ENCODE results near the gene SSX1.
"Not testable (repeated sequence)": the region's sequence is repeated elsewhere in the genome, so short reads cannot be mapped to it uniquely, and the experiment has no call there.

SSX1 gene, protein sequence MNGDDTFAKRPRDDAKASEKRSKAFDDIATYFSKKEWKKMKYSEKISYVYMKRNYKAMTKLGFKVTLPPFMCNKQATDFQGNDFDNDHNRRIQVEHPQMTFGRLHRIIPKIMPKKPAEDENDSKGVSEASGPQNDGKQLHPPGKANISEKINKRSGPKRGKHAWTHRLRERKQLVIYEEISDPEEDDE

DNA sequence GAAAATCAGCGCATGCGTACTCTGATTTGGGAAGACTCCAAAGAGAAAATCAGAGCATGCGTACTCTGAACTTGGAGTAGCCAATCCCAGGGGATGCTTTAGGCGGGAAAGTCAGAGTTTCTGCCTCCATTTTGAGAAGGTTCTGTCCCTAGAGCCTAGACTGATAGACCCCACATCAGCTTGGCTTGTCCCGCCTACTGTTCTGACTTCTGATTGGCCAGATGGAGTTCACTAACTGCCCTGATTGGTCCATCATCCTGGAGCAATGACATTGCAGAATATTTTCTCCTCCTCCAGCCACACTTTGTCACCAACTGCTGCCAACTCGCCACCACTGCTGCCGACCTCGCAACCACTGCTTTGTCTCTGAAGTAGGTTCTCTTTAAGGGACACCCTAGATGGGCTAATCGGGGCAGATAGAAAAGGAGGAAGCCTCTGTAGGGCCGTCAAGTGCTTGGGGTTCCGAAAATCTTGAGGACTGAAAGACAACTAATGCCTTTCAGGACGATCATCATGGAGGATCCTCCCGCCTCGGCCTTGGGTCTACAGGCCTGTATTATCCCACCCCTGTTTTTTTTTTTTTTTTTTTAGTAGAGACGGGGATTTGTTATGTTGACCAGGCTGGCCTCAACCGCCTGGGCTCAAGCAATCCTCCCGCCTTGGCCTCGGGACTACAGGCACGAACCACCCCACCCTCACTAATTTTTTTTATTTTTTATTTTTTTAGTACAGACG, at the start of gene SSX1:
SSX1 (plus strand) TSS at position 331 of the 735 bp plus-strand sequence. CDS start 1,850 bp downstream, outside the sequence.
- ATAC-seq: not testable (repeated sequence)

GRCh38 chrX:48214341-48214740, 40.9 kb upstream of the SSX1 start:
- ATAC-seq: not testable (repeated sequence)

GRCh38 chrX:48224196-48224595, 31.0 kb upstream of the SSX1 start:
- not testable (repeated sequence) for ATAC-seq

- not testable (repeated sequence) for ATAC-seq
These were observed 2.2 kb upstream of the SSX1 start for GRCh38 chrX:48252945-48253344.

- not testable (repeated sequence) for ATAC-seq
These were observed 19.2 kb downstream of the SSX1 start for GRCh38 chrX:48274365-48274764.

- ATAC-seq: peak; percentile 35; the same call in 2 of the 3 replicates
- TF ChIP-seq ISL1 (CRISPR knock-in tag; IDR thresholded peaks at IDR 0.05) (no peak), RARB (CRISPR knock-in tag; IDR thresholded peaks at IDR 0.05) (no peak), ZFP3 (CRISPR knock-in tag; IDR thresholded peaks at IDR 0.05) (no peak), ESRRG (CRISPR knock-in tag; IDR thresholded peaks at IDR 0.05) (no peak), ZNF70 (CRISPR knock-in tag; IDR thresholded peaks at IDR 0.05) (no peak), CREB5 (CRISPR knock-in tag; IDR thresholded peaks at IDR 0.05; ENCODE audit: low read depth) (no peak), OSR1 (CRISPR knock-in tag; IDR thresholded peaks at IDR 0.05) (no peak), SNAI2 (CRISPR knock-in tag; IDR thresholded peaks at IDR 0.05) (no peak), CSDC2 (CRISPR knock-in tag; IDR thresholded peaks at IDR 0.05) (no peak), ZNF8 (CRISPR knock-in tag; IDR thresholded peaks at IDR 0.05) (no peak), ZFP30 (CRISPR knock-in tag; IDR thresholded peaks at IDR 0.05) (no peak)
- TF ChIP-seq, protein P1, sequence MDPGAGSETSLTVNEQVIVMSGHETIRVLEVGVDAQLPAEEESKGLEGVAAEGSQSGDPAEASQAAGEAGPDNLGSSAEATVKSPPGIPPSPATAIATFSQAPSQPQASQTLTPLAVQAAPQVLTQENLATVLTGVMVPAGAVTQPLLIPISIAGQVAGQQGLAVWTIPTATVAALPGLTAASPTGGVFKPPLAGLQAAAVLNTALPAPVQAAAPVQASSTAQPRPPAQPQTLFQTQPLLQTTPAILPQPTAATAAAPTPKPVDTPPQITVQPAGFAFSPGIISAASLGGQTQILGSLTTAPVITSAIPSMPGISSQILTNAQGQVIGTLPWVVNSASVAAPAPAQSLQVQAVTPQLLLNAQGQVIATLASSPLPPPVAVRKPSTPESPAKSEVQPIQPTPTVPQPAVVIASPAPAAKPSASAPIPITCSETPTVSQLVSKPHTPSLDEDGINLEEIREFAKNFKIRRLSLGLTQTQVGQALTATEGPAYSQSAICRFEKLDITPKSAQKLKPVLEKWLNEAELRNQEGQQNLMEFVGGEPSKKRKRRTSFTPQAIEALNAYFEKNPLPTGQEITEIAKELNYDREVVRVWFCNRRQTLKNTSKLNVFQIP (CRISPR knock-in tag; IDR thresholded peaks at IDR 0.05; ENCODE audit: borderline replicate concordance, low read depth): no peak
- TF ChIP-seq, protein P2, sequence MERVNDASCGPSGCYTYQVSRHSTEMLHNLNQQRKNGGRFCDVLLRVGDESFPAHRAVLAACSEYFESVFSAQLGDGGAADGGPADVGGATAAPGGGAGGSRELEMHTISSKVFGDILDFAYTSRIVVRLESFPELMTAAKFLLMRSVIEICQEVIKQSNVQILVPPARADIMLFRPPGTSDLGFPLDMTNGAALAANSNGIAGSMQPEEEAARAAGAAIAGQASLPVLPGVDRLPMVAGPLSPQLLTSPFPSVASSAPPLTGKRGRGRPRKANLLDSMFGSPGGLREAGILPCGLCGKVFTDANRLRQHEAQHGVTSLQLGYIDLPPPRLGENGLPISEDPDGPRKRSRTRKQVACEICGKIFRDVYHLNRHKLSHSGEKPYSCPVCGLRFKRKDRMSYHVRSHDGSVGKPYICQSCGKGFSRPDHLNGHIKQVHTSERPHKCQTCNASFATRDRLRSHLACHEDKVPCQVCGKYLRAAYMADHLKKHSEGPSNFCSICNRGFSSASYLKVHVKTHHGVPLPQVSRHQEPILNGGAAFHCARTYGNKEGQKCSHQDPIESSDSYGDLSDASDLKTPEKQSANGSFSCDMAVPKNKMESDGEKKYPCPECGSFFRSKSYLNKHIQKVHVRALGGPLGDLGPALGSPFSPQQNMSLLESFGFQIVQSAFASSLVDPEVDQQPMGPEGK (CRISPR knock-in tag; IDR thresholded peaks at IDR 0.05; ENCODE audit: borderline replicate concordance): no peak
- TF ChIP-seq, protein P3, sequence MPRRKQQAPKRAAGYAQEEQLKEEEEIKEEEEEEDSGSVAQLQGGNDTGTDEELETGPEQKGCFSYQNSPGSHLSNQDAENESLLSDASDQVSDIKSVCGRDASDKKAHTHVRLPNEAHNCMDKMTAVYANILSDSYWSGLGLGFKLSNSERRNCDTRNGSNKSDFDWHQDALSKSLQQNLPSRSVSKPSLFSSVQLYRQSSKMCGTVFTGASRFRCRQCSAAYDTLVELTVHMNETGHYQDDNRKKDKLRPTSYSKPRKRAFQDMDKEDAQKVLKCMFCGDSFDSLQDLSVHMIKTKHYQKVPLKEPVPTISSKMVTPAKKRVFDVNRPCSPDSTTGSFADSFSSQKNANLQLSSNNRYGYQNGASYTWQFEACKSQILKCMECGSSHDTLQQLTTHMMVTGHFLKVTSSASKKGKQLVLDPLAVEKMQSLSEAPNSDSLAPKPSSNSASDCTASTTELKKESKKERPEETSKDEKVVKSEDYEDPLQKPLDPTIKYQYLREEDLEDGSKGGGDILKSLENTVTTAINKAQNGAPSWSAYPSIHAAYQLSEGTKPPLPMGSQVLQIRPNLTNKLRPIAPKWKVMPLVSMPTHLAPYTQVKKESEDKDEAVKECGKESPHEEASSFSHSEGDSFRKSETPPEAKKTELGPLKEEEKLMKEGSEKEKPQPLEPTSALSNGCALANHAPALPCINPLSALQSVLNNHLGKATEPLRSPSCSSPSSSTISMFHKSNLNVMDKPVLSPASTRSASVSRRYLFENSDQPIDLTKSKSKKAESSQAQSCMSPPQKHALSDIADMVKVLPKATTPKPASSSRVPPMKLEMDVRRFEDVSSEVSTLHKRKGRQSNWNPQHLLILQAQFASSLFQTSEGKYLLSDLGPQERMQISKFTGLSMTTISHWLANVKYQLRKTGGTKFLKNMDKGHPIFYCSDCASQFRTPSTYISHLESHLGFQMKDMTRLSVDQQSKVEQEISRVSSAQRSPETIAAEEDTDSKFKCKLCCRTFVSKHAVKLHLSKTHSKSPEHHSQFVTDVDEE (CRISPR knock-in tag; IDR thresholded peaks at IDR 0.05): no peak
These were observed 23.8 kb downstream of the SSX1 start for GRCh38 chrX:48278958-48279357.

DNA sequence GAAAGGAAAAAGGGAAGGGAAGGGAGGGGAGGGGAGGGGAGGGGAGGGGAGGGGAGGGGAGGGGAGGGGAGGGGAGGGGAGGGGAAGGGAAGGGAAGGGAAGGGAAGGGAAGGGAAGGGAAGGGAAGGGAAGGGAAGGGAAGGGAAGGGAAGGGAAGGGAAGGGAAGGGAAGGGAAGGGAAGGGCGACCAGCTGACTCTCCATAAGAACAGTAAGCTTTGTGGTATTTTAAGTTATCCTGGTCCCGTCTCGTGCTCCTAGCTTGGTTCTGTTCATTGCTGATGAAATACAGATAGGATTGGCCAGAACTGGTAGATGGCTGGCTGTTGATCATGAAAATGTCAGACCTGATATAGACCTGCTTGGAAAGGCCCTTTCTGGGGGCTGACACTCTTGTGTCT, 25.5 kb downstream of the SSX1 start:
- not testable (repeated sequence) for ATAC-seq

Data from SK-N-SH treated with all-trans-retinoic acid at 6 μM for 48 hours (cell line).